OCI-LY3 (cell line): ENCODE data around the gene EML1.

Source experiments
- H2AFZ ChIP-seq: fragments of 200-600, 300-600 bp; shearing (Covaris generic); 2 replicates; pipeline ENCODE4 v1.6.0; 2014; ENCODE audit warnings: antibody characterized with exemption, low read depth, low read length
- H3K27ac ChIP-seq: fragments of 200-600, 300-600 bp; sonication (generic); 2 replicates; pipeline ENCODE4 v1.5.1; 2014; ENCODE audit warnings: mild to moderate bottlenecking, low read length, moderate library complexity, mixed read lengths
- H3K27me3 ChIP-seq: fragments of 200-600, 300-600 bp; sonication (generic); 2 replicates; pipeline ENCODE4 v1.6.1; 2014; ENCODE audit warnings: low read depth, low read length, mixed read lengths
- H3K36me3 ChIP-seq: fragments of 200-600, 300-600 bp; sonication (generic); replicated peaks from 2 replicates; pipeline ENCODE3; 2014; ENCODE audit warnings: low read depth, low read length, mixed read lengths
- H3K4me1 ChIP-seq: fragments of 300-600, 200-600 bp; sonication (generic); 2 replicates; pipeline ENCODE4 v1.6.1; 2014; ENCODE audit warnings: low read length, mixed read lengths
- H3K4me2 ChIP-seq: fragments of 200-600, 300-600 bp; sonication (generic); 2 replicates; pipeline ENCODE4 v1.6.1; 2014; ENCODE audit warnings: low read length, mixed read lengths
- H3K4me3 ChIP-seq: fragments of 300-600, 200-600 bp; sonication (generic); 2 replicates; pipeline ENCODE4 v1.5.1; 2014; ENCODE audit warnings: antibody characterized with exemption, mild to moderate bottlenecking, low read length, moderate library complexity
- H3K79me2 ChIP-seq: fragments of 300-600, 200-600 bp; shearing (Covaris generic); 2 replicates; pipeline ENCODE4 v1.6.1; 2014; ENCODE audit warnings: mild to moderate bottlenecking, low read length, mixed read lengths
- H3K9ac ChIP-seq: fragments of 300-600, 200-600 bp; shearing (Covaris generic); 2 replicates; pipeline ENCODE4 v1.6.0; 2014; ENCODE audit warnings: mild to moderate bottlenecking, low read length, moderate library complexity
- H3K9me3 ChIP-seq: fragments of 200-600, 300-600 bp; shearing (Covaris generic); 2 replicates; pipeline ENCODE4 v1.6.1; 2014; ENCODE audit warnings: low read length, mixed read lengths; ENCODE audit not compliant: insufficient read depth
- H4K20me1 ChIP-seq: fragments of 200-600, 300-600 bp; sonication (generic); 2 replicates; pipeline ENCODE4 v1.6.1; 2016; ENCODE audit warnings: low read length, mixed read lengths; ENCODE audit not compliant: insufficient read depth
- EZH2phosphoT487 ChIP-seq: fragments of 200-600 bp; shearing (Covaris generic); IDR thresholded peaks from 2 replicates; pipeline ENCODE4 v1.6.1; 2018; ENCODE audit warnings: antibody characterized with exemption, mixed run types, low read depth
- TF ChIP-seq, protein P1 (sequence below): fragments of 200-600, 300-600 bp; sonication (generic); IDR thresholded peaks from 2 replicates; pipeline ENCODE4 v1.5.1; 2014; ENCODE audit warnings: antibody characterized with exemption, low read length, low read depth

EML1 gene

DNA sequence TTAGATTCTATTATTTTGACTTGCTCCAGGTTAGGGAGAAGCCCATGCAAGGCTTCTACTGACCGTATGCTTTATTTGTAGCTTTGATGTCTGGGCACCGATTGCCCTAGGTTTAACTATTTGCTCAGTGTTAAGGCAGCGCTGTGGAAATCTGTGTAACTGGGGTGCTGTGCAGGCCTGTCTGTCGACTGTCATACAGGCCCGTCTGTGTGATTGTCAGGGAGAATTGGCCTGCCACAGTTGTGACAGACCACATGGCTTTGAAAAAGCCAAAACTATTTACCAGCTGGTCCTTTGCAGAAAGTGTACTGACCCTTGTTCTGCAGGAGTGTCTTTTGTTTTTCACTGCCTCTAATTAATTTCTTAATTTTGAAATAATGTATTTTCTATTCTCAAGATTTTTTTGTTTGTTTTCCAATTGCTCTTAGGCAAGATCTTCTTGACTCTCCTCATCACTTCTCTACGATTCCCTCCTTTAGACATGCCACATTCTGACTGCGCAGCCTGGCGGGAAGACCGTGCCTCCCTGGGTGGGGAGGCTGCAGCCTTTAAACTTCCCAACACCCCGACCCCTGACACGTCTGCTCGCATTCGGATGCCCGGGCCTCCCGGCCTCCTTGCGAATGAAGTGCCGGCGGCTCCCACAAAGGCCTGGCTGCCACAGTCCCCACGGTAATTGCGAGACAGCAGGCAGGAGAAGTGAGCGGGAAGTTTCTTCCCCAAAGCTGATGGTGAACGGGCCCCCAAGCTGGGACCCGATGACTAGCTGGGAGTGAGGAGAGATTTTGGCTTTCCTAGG is 173.0 kb downstream of the EML1 start:
- Histone ChIP-seq H3K27me3 (peaks cover 21% of the 10 kb centered on the region), H3K4me1 (peaks cover 4% of the 10 kb centered on the region; the same call in 1 of the 2 replicates), H3K4me2 (no peak overlapping the region), H3K9ac (no peak overlapping the region), H4K20me1 (no peaks in the 10 kb centered on the region), H2AFZ (no peak overlapping the region), H3K4me3 (no peak overlapping the region), H3K79me2 (no peaks in the 10 kb centered on the region), H3K9me3 (no peaks in the 10 kb centered on the region), H3K27ac (no peak overlapping the region), H3K36me3 (no peaks in the 10 kb centered on the region)
- TF ChIP-seq EZH2phosphoT487 = no peak
- TF ChIP-seq, protein P1, sequence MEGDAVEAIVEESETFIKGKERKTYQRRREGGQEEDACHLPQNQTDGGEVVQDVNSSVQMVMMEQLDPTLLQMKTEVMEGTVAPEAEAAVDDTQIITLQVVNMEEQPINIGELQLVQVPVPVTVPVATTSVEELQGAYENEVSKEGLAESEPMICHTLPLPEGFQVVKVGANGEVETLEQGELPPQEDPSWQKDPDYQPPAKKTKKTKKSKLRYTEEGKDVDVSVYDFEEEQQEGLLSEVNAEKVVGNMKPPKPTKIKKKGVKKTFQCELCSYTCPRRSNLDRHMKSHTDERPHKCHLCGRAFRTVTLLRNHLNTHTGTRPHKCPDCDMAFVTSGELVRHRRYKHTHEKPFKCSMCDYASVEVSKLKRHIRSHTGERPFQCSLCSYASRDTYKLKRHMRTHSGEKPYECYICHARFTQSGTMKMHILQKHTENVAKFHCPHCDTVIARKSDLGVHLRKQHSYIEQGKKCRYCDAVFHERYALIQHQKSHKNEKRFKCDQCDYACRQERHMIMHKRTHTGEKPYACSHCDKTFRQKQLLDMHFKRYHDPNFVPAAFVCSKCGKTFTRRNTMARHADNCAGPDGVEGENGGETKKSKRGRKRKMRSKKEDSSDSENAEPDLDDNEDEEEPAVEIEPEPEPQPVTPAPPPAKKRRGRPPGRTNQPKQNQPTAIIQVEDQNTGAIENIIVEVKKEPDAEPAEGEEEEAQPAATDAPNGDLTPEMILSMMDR = no peak

DNA sequence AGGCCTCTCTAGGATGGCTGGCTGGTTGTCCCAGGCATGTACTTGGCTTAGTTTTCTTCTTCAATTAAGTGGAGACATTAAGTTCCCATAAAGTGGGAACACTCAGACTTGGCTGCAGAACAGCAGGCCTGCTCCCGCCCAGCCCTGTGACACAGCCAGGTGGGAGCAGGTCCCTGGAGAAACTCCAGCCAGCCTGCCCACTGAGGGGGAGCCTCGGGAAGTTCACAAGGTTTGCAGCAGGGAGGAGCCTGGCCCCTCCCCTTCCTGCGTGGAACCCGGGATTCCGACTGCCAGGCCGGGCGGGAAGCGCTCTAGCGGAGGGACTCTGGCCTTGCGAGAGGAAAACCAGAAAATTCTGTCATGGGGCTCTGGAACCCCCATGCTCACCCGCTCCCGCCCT is 173.7 kb downstream of the EML1 start:
- peaks cover 4% of the 10 kb centered on the region; the same call in 1 of the 2 replicates for H3K4me1 ChIP-seq
- no peaks in the 10 kb centered on the region for H4K20me1 ChIP-seq
- no peak overlapping the region for H3K4me2 ChIP-seq
- H3K27ac ChIP-seq = no peak overlapping the region
- H3K27me3 ChIP-seq = peaks cover 21% of the 10 kb centered on the region
- no peaks in the 10 kb centered on the region for H3K36me3 ChIP-seq
- H2AFZ ChIP-seq = no peak overlapping the region
- no peak overlapping the region for H3K4me3 ChIP-seq
- TF ChIP-seq, protein P1 = no peak
- no peak for TF ChIP-seq EZH2phosphoT487
- H3K9ac ChIP-seq = no peak overlapping the region
- no peaks in the 10 kb centered on the region for H3K9me3 ChIP-seq
- H3K79me2 ChIP-seq = no peaks in the 10 kb centered on the region

DNA sequence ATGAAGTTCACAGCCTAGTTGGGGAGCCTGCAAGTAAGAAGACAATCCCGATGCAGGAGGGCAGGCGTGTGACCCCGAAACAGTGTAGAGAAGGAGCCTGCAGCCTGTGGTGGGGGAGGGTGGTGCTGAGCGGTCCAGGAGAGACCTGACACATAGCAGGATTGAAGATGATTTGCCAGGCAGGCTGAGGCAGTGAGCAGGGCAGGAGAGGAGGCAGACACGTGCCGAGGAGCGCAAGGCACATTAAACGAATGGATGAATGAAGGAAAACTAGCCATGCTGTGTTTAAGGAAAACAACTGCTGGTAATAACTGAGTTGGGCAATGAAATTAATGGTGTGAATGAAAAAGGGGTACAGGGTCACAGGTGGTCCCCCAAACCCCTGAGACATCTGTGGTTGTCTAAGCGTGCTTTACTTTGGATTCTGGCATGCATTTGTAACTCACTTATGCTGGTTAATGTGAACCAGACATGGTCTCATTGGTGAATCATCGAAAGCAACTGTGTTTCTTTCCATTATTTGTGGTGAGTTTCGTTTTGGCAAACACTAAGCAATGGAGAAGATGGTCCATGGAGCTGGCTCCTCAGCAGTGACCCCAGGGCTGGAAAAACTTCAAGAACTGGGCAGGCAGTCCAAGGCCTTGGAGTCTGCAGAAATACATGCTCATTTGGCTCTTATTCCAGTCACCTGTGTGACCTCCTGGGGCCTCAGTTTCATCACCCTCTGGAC is 175.1 kb downstream of the EML1 start:
- Histone ChIP-seq H3K27ac (no peak overlapping the region), H3K4me1 (peaks cover 12% of the 10 kb centered on the region), H3K4me2 (no peak overlapping the region), H2AFZ (no peak overlapping the region), H3K27me3 (peaks cover 21% of the 10 kb centered on the region), H3K4me3 (no peak overlapping the region), H3K79me2 (peaks cover 11% of the 10 kb centered on the region), H3K9ac (no peak overlapping the region), H3K9me3 (no peaks in the 10 kb centered on the region), H3K36me3 (no peaks in the 10 kb centered on the region), H4K20me1 (no peaks in the 10 kb centered on the region)
- TF ChIP-seq, protein P1 = no peak
- no peak for TF ChIP-seq EZH2phosphoT487

DNA sequence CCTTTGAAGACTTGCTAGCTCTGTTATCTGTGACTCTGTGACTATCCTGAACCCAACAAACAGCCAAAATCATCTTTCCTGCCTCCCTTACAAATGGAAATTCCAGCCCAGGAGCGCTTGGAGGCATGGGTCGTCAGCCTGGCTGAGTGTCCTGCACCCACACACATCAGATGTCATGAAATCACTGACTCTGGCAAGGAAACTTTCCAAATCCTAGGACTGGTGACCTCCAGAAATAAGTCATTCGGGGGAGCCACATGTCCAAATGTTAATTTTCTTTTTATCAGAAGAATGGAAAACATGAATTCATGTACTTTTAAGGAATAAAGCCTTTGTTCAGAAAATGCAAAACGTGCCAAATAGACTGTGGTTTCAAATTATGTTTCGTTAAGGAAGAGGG is 175.7 kb downstream of the EML1 start:
- peaks cover 12% of the 10 kb centered on the region for H3K4me1 ChIP-seq
- no peaks in the 10 kb centered on the region for H4K20me1 ChIP-seq
- H3K27ac ChIP-seq = no peak overlapping the region
- no peaks in the 10 kb centered on the region for H3K9me3 ChIP-seq
- H3K9ac ChIP-seq = no peak overlapping the region
- H3K79me2 ChIP-seq = peaks cover 11% of the 10 kb centered on the region
- H3K27me3 ChIP-seq = peaks cover 21% of the 10 kb centered on the region
- no peak overlapping the region for H3K4me3 ChIP-seq
- no peaks in the 10 kb centered on the region for H3K36me3 ChIP-seq
- H2AFZ ChIP-seq = no peak overlapping the region
- H3K4me2 ChIP-seq = no peak overlapping the region
- TF ChIP-seq, protein P1 = no peak
- TF ChIP-seq EZH2phosphoT487 = no peak
